Measurements from ENCODE around the gene NFIC. TPM values are rescaled to one million over a fixed set of nuclear protein-coding genes. Genes with fewer than 3 reads are reported as not detected.

The NFIC gene
- total RNA-seq, 2 experiments from 2014 or later, result 12.6 to 13.1 TPM

DNA sequence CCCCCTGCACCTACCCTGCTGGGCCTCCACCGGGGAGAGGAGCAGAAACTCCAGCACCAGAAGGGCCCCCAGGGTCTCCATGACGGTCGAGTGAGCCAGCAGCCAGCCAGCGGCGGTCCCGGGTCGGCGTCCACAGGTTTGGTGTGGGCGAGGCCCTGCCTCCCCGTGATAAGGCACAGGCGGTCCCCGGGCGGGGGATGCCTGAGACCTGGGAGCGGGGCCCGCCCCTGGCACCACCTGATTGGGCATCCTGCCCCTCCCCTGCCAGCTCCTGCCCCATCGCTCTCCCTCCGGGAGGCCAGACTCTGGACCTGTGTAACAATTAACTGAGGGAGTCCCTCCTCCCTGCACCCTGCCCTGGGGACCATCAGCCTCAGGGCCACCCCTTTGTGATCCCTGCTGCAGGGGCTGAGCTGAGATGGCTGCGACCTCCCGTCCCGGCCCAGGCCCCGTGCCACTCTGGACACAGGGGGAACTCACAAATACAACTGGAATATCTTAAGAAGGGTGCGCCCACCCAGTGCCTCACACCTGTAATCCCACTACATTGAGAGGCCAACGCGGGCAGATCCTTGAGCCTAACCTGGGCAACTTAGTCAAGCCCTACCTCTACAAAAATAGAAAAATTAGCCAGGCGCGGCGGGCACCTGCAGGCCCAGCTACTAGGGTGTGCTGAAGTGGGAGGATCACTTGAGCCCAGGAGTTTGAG, 114.2 kb downstream of the NFIC start, which contains the start of gene SMIM24:
Gene SMIM24 (minus strand): TSS at position 143 of the 709 bp plus-strand sequence. CDS start 62 bp downstream, at position 81.
- CTCF ChIA-PET, result no interaction called here
- H3K27ac Mint-ChIP-seq, result no peak within 1 kb of the TSS
- no peak for DNase-seq
- peaks cover 5% of the 10 kb centered on the region for H3K27me3 Mint-ChIP-seq
- no peak within 1 kb of the TSS for H3K4me3 Mint-ChIP-seq
- POLR2A ChIA-PET, result interaction anchor here (2.0 kb wide), 1 partner anchor 20 kb away, joined by 8 read pairs; the partner anchor contains the start of gene DOHH
- peaks cover 9% of the 10 kb centered on the region for H3K4me1 Mint-ChIP-seq
- H3K9me3 Mint-ChIP-seq, result no peaks in the 10 kb centered on the region
- no peaks in the 10 kb centered on the region for H3K36me3 Mint-ChIP-seq (ENCODE audit: low read depth)

DNA sequence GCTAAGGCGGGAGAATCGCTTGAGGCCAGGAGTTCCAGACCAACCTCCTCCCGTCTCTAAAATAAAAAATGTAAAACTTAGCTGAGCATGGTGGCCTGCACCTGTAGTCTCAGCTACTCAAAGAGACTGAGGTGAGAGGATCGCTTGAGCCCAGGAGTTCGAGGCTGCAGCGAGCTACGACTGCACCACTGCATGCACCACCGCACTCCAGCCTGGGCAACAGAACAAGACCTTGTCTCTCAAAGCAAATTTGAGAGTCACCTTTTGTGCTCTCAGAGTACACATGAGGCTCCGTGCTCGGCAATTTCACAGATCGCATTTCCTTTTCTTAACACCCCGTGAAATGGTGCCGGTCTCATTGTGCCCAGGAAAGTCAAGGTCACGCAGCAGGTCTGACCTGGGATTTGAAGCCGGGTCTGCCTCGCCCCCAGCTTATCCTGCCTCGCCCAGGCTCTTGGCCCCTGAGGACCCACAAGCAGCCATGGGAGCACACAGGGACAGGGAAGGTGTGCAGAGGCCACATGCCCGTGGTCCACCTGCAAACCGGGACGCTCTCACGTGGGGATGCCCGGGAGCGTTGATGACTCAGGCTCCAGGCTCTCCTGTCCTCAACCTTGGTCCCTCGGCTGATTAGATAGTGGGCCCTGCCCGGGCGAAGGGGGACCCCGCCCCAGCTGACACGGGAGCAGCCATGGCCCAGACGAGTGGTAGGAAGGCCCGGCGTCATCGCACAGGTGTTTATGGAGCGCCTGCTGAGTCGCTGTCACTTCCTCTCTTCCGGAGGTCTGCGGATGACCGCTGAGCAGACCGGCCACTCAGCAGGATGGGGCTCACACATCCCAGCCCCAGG, 115.1 kb downstream of the NFIC start:
- CTCF ChIA-PET, result interaction anchor here (0.6 kb wide), 2 partner anchors 318 to 401 kb away, joined by 3 read pairs; no protein-coding TSS in a partner anchor

DNA sequence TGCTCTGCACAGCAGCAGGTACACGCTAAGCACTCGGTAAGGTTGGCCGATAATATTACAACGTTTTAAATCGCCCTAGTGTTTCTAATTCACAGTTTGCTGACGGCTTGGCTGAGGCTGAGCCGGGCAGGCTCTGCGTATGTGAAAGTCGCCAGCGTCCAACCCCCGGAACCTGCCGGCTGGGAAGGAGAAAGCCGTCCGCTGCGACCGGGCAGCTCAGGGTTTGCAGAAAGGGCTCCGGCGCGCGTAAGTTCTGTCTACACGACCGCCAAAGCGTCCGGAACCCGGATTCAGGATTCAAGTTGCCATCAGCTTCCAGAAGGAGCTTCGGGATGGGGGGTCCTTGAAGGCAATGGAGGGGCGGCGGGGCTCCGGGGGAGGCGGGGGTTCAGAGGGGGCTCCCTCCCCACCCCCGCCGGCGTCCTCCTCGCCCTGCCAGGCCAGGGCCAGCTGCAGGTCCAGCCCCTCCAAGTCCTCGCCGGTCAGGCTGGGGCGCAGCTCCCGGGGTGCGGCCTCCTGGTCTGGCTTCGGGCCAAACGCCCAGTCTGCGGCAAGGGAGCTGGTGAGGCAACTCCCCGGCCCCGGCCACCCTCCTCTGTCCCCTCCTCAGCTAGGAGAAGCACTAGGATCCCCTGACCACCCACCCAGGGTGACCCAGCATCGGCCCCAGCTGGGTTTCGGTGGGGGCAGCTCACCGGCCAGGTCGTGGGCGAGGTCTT, 116.3 kb downstream of the NFIC start:
- H3K4me1 Mint-ChIP-seq, result peaks cover 9% of the 10 kb centered on the region
- H3K27ac Mint-ChIP-seq, result no peak overlapping the region
- ChIA-PET CTCF (interaction anchor here (0.7 kb wide), 1 partner anchor 13 kb away, joined by 3 read pairs; no protein-coding TSS in a partner anchor), POLR2A (no interaction called here)
- DNase-seq, result no peak
- H3K9me3 Mint-ChIP-seq, result no peaks in the 10 kb centered on the region
- H3K36me3 Mint-ChIP-seq (ENCODE audit: low read depth), result no peaks in the 10 kb centered on the region
- no peak overlapping the region for H3K4me3 Mint-ChIP-seq
- H3K27me3 Mint-ChIP-seq, result peaks cover 5% of the 10 kb centered on the region

More for the DNA sequence above, 115.1 kb downstream of the NFIC start:
- POLR2A ChIA-PET, result interaction anchor here (1.2 kb wide), 1 partner anchor 13 kb away, joined by 4 read pairs; no protein-coding TSS in a partner anchor
- Mint-ChIP-seq H3K36me3 (ENCODE audit: low read depth) (no peaks in the 10 kb centered on the region), H3K27me3 (peaks cover 5% of the 10 kb centered on the region), H3K27ac (no peak overlapping the region), H3K4me1 (peaks cover 9% of the 10 kb centered on the region), H3K9me3 (no peaks in the 10 kb centered on the region), H3K4me3 (no peak overlapping the region)
- DNase-seq, result no peak

DNA sequence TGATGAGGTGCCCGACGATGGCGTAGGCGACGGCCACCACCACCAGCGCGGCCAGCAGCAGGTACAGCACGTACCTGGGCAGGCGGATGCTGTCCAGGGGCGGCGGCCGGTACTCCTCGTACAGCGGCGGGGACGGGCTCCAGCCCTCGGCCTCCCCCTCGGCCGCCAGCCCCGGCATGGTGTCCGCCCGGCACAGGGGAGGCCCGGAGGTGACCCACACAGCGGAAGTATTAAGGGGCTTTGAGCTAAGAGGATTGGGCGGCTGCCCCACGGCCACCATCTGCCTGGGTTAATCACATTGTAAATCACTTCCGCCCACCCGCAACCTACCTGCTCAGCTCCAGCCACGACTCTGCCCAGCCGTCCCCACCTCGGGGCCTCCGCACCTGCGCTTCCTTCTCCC, 116.8 kb downstream of the NFIC start, which contains the start of gene SMIM44:
Gene SMIM44 (minus strand): TSS at position 216 of the 403 bp plus-strand sequence. CDS start 38 bp downstream, at position 178.
- Mint-ChIP-seq H3K4me3 (no peak within 1 kb of the TSS), H3K27ac (no peak within 1 kb of the TSS), H3K4me1 (peaks cover 5% of the 10 kb centered on the region), H3K9me3 (no peaks in the 10 kb centered on the region), H3K27me3 (peaks cover under 1% of the 10 kb centered on the region), H3K36me3 (ENCODE audit: low read depth) (no peaks in the 10 kb centered on the region)
- ChIA-PET CTCF (interaction anchor here (0.6 to 0.9 kb wide), 2 partner anchors 18 kb away, joined by 3 to 5 read pairs; no protein-coding TSS in a partner anchor), POLR2A (no interaction called here)
- no peak for DNase-seq

DNA sequence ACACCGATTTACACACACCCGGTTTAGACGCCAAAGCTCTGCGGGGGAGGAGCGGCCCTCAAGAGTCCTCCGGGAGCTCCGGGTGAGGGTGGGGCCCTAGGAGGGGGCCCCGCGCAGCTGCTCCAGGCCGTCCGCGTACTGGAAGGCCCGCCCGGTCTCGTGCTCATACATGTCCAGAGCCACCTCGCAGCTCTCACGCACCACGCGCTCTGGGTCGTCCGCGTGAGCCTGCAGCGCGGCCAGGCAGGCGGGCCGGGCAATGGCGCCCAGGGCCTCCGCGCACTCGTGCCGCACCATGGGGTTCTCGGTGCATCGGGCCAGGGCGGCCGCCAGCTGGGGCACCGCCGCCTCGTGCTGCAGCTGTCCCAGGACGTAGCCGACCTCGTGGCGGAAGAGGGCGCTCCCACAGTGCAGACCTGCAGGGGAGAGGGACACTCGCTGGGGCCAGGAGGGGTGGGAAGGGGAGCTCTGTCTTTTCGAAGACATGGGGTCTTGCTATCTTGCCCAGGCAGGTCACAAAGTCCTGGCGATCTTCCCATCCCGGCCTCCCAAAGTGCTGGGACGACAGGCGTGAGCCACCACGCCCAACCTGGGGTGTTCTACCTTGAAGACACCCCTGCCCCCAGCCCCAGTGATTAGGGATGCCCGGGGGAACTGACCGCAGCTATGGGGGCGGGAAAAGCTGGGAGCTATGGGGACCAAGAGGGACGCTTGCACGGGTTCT, 125.2 kb downstream of the NFIC start:
- CTCF ChIA-PET, result no interaction called here
- Mint-ChIP-seq H3K4me1 (peaks cover 12% of the 10 kb centered on the region), H3K9me3 (no peaks in the 10 kb centered on the region), H3K4me3 (no peak overlapping the region), H3K27me3 (no peaks in the 10 kb centered on the region), H3K36me3 (ENCODE audit: low read depth) (peaks cover 16% of the 10 kb centered on the region), H3K27ac (no peak overlapping the region)
- no peak for DNase-seq
- POLR2A ChIA-PET, result no interaction called here

DNA sequence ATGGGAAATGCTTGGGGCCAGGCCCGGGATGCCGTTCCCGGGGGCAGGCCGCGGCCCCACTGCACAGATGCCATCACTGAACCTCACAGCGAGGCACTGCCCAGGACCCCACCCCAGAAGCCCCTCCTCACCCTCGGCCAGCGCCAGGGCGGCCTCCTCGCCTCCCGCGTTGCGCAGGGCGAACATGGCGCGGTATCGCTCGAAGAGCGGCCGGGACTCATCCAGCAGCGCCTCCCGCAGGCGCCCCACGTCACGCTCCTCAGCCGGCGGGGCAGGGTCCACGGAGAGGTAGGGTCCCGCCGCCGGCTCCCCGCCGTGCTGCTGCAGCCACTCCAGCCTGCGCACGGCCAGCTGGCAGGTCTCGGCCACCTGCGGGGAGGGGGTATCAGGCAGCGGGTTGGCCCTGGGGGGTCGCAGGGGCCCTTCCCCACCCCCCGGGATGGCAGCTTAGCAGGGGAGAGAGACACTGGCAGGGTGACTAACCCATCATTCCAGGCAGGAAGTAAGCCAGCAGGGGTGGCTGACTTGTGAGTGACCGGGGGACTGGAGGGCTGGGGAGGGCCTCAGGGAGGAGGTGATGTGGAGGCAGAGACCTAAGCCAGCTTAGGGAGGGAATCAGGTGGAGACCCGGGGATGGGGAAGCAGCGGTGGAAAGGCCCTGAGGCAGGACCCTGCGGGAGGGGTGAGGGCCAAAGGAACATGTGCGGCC, 125.9 kb downstream of the NFIC start:
- no peak overlapping the region for H3K27ac Mint-ChIP-seq

DNA sequence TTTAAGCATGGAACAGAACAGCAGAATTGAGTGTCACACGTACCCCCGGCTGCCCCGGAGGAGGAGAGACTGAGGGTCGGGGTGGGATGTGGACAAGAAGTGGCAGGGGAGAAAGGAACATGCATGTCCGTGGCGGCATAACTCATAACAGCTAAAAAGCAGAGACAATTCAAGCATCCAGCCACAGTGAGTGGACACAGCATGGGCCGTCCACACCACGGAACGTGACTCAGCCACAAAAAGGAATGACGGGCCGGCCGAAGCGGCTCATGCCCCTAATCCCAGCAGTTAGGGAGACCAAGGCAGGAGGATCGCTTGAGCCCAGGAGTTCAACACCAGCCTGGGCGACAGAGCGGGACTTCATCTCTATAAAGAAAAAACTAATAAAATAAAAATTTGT, 126.5 kb downstream of the NFIC start:
- Mint-ChIP-seq H3K4me3 (no peak overlapping the region), H3K36me3 (ENCODE audit: low read depth) (peaks cover 22% of the 10 kb centered on the region), H3K4me1 (peaks cover 16% of the 10 kb centered on the region), H3K9me3 (no peaks in the 10 kb centered on the region), H3K27me3 (no peaks in the 10 kb centered on the region), H3K27ac (no peak overlapping the region)
- DNase-seq, result no peak
- CTCF ChIA-PET, result no interaction called here
- POLR2A ChIA-PET, result no interaction called here

More for the DNA sequence above, 125.9 kb downstream of the NFIC start:
- Mint-ChIP-seq H3K4me1 (peaks cover 13% of the 10 kb centered on the region), H3K27me3 (no peaks in the 10 kb centered on the region), H3K9me3 (no peaks in the 10 kb centered on the region), H3K4me3 (no peak overlapping the region), H3K36me3 (ENCODE audit: low read depth) (peaks cover 20% of the 10 kb centered on the region)
- DNase-seq, result no peak
- ChIA-PET POLR2A (no interaction called here), CTCF (no interaction called here)

DNA sequence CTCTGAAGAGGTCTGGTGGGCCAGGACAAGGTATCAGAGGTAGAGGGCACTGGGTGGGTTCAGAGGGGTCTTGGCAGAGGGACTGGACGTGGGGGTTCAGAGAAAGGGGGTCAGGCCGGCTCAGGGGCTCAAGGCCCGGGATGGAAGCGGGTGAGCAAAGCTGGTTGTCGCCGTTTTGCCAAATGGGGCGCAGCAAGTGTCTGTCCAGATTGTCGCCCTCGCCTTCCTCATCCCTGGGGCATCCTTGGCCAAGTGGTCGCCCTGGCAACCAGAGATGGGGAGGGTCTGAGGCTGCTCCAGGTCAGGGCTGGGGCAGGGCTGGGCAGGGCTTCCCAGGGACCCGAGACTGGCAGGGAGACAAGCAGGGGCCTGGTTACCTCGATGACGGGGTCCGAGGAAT, 127.3 kb downstream of the NFIC start:
- Mint-ChIP-seq H3K27me3 (no peaks in the 10 kb centered on the region), H3K4me3 (no peak overlapping the region), H3K4me1 (peaks cover 20% of the 10 kb centered on the region), H3K9me3 (no peaks in the 10 kb centered on the region), H3K36me3 (ENCODE audit: low read depth) (peaks cover 24% of the 10 kb centered on the region), H3K27ac (peak overlapping the region; percentile 26)
- CTCF ChIA-PET, result interaction anchor here (0.6 to 2.0 kb wide), 2 partner anchors 9 to 347 kb away, joined by 3 to 24 read pairs; no protein-coding TSS in a partner anchor
- DNase-seq, result no peak
- POLR2A ChIA-PET, result interaction anchor here (1.0 kb wide), 1 partner anchor 13 kb away, joined by 3 read pairs; no protein-coding TSS in a partner anchor

DNA sequence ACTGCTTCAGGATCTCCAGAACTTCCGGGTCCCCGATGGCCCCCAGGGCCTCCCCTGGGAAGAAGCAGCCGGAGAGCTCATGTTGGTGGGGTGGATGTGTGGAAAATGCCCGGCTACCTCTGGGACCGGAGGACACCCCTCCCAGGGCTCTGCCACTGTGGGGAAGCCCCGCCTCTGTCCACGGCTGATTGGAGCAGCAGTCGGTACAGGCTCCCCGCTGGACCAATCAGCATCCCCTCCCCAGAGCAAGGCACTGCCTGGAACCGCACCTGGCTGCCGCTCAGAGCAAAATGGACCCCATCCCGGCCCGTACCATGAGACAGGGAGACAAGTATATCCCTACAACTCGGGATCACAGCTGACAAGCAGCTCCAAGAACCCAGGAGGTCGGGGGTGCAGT, 127.7 kb downstream of the NFIC start:
- ChIA-PET POLR2A (interaction anchor here (0.7 to 1.0 kb wide), 2 partner anchors 12 to 13 kb away, joined by 3 to 4 read pairs; no protein-coding TSS in a partner anchor), CTCF (interaction anchor here (0.6 to 2.0 kb wide), 4 partner anchors 9 to 347 kb away, joined by 3 to 24 read pairs (median 3); no protein-coding TSS in a partner anchor)
- Mint-ChIP-seq H3K4me3 (no peak overlapping the region), H3K9me3 (no peaks in the 10 kb centered on the region), H3K27me3 (no peaks in the 10 kb centered on the region), H3K36me3 (ENCODE audit: low read depth) (peaks cover 25% of the 10 kb centered on the region), H3K4me1 (peaks cover 24% of the 10 kb centered on the region), H3K27ac (no peak overlapping the region)
- DNase-seq, result peak; percentile 45

DNA sequence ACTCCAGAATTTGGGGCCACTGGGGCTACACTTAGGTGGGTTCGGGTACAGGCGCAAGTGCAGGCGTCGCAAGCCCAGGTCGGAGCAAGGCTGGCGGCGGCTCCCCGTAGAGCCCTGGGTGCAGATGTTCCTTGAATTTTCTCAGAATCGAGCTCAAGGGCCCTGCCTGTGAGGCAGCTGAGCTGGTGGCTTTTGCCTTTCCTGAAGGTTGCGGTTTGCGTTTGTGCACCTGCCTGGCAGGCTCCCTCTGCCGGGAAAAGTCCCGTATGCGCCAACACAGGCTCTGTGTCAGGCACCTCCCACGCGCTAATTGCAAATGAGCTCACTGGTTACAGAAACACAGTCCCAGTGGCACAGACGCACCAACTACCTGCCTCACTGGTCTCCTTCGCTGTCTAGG, 128.2 kb downstream of the NFIC start:
- H3K4me1 Mint-ChIP-seq, result peaks cover 27% of the 10 kb centered on the region
- H3K4me3 Mint-ChIP-seq, result no peak overlapping the region
- ChIA-PET CTCF (interaction anchor here (0.6 to 2.0 kb wide), 5 partner anchors 9 to 348 kb away, joined by 3 to 24 read pairs (median 3); partner anchors contain the start of gene MRPL54), POLR2A (interaction anchor here (0.7 to 1.0 kb wide), 4 partner anchors 12 to 544 kb away, joined by 3 to 4 read pairs (median 3); no protein-coding TSS in a partner anchor)
- peak overlapping the region; percentile 35 for H3K27ac Mint-ChIP-seq
- no peaks in the 10 kb centered on the region for H3K9me3 Mint-ChIP-seq
- no peaks in the 10 kb centered on the region for H3K27me3 Mint-ChIP-seq
- peaks cover 27% of the 10 kb centered on the region for H3K36me3 Mint-ChIP-seq (ENCODE audit: low read depth)
- peak; percentile 45 for DNase-seq

DNA sequence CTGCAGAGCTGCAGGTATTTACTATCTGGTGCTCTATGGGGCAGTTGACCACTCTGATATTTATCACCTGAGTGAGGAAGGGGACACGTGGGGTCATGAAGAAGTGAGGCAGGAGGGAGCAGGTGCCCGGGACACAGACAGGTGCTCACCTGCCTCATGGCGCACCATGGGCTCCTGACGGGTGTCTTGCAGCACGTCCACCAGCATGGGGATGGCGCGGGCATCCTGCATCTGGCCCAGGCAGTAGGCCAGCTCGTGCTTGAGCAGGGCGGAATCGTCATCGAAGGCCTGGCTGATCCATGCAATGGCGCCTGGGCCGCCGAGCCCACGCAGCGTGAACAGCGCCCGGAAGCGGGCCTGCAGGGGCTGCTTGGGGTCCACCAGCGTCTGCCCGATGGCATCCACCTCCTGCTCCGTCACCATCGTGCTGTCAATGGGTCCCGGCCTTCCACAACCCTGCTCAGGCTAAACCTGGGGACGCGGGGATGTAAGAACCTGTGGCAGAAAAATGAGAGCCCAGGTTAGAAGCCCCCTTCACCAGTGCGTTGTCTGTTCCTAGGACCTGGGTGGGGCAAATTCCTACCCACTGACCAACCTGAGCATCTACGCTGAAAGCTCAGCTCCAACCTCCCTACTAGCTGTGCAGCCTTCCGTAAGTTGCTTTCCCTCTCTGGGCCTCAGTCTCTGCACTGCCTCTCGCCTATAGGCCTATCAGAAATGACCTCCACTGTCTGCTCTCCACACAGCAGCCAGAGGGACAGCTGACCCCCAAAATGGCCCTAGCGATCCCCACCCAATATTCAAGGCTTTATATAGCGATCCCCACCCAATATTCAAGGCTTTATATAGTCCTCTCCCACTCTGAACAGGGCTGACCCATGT, 130.2 kb downstream of the NFIC start:
- Mint-ChIP-seq H3K4me3 (no peak overlapping the region), H3K4me1 (peaks cover 39% of the 10 kb centered on the region), H3K27ac (no peak overlapping the region), H3K9me3 (no peaks in the 10 kb centered on the region), H3K27me3 (no peaks in the 10 kb centered on the region), H3K36me3 (ENCODE audit: low read depth) (peaks cover 27% of the 10 kb centered on the region)
- DNase-seq, result no peak
- ChIA-PET CTCF (interaction anchor here (0.6 kb wide), 1 partner anchor 8 kb away, joined by 7 read pairs; no protein-coding TSS in a partner anchor), POLR2A (no interaction called here)
